Naive B cell (primary cell): ENCODE results near the gene GIGYF2. TPM values are rescaled to one million over a fixed set of nuclear protein-coding genes. Genes with fewer than 3 reads are reported as not detected.

Source experiments
- ATAC-seq, 2 donors: fragments of 150-1000 bp; cut with Tn5 transposase; 2 replicates each; pipeline ENCODE4 v1.10.0; 2021; ENCODE audit warnings: low read depth in 2 of 2, mild to moderate bottlenecking in 2 of 2, moderate library complexity in 2 of 2
- DNase-seq: peaks from one replicate; pipeline ENCODE4 v3.0.0; 2022
- H3K27ac Mint-ChIP-seq, 6 donors: one replicate each; pipeline ENCODE4 v1.8.0; 2020 to 2022; ENCODE audit warnings: mild to moderate bottlenecking in 6 of 6, mixed read lengths in 6 of 6, moderate library complexity in 5 of 6, inconsistent platforms in 2 of 6
- H3K27me3 Mint-ChIP-seq, 3 donors: one replicate each; pipeline ENCODE4 v1.8.0; 2021 to 2022; ENCODE audit warnings: mixed read lengths in 3 of 3, mild to moderate bottlenecking in 1 of 3
- H3K36me3 Mint-ChIP-seq, 2 donors: one replicate each; pipeline ENCODE4 v1.8.0; 2020 to 2022; ENCODE audit warnings: mixed read lengths in 2 of 2, inconsistent platforms in 1 of 2, mild to moderate bottlenecking in 1 of 2
- H3K4me1 Mint-ChIP-seq, 3 donors: one replicate each; pipeline ENCODE4 v1.8.0; 2020 to 2022; ENCODE audit warnings: mixed read lengths in 3 of 3, inconsistent platforms in 1 of 3, mild to moderate bottlenecking in 1 of 3, moderate library complexity in 1 of 3
- H3K4me3 Mint-ChIP-seq, 8 donors: one replicate each; pipeline ENCODE4 v1.8.0; 2020 to 2022; ENCODE audit warnings: mild to moderate bottlenecking in 8 of 8, mixed read lengths in 8 of 8, moderate library complexity in 8 of 8, inconsistent platforms in 2 of 8
- H3K9me3 Mint-ChIP-seq, 7 donors: one replicate each; pipeline ENCODE4 v1.8.0; 2020 to 2022; ENCODE audit warnings: mixed read lengths in 7 of 7, mild to moderate bottlenecking in 5 of 7, inconsistent platforms in 2 of 7, moderate library complexity in 1 of 7
- polyA plus RNA-seq, 6 donors: library from polyadenylated mRNA; unstranded; fragments of 300-500 nt; fragmentation: Illumina TruSeq; gene quantifications; one replicate each; pipeline ENCODE4 v1.2.3, GENCODE V29; 2021; ENCODE audit warnings: low read depth in 6 of 6

GIGYF2 gene
- polyA plus RNA-seq, 6 donors from 2014 or later, result 9.6 to 33.6 (median 18.3) TPM

DNA sequence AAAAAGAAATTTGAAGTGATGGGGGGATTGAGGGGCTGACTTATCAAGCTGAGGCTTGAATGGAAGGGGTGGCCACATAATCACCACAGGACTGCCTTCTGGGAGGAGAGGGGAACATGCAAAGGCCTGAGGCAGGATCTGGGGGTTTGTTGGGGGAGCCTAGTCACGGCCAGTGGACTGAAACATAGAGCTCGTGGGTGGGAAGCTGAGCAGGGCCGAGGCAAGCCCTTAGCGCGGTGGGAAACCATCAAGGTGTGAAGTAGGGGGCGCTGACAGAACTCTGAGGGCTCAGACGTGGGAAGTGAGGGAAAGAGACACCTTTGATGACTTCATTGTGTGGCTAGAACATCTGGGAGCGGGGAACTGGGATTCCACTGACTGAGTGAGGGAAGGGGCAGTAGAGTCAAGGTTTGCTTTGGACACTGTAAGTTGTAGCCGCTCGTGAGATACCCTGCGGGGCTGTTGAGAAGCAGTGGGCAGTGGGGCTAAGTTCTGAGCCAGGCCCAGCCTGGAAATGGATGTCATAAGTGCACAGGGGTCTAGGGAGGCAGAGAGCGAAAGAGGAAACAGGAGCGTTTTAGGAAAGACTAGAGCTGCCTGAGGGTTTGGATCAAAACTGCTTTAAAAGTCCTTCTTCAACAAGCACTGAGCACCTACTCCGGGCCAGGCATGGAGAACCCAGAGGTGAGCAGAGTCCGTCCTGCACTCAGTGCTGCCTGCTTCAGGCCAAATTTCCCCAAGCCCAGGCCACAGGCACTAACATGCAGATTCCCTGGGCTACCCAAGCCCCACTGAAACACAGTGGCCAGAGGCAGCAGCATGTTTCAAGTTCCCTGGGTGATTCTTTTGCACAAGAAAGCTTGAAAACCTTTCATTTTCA is 172.2 kb downstream of the GIGYF2 start:
- Mint-ChIP-seq H3K36me3 (no peaks in the 10 kb centered on the region), H3K27me3 (peaks cover 0 to 7% (median 4%) of the 10 kb centered on the region in 3 donors), H3K9me3 (no peaks in the 10 kb centered on the region), H3K4me1 (peaks cover 0 to 6% (median 4%) of the 10 kb centered on the region in 3 donors), H3K4me3 (no peak overlapping the region), H3K27ac (peak overlapping the region in 1 of 6 donors; percentile 60)
- ATAC-seq (no peak), DNase-seq (no peak)

DNA sequence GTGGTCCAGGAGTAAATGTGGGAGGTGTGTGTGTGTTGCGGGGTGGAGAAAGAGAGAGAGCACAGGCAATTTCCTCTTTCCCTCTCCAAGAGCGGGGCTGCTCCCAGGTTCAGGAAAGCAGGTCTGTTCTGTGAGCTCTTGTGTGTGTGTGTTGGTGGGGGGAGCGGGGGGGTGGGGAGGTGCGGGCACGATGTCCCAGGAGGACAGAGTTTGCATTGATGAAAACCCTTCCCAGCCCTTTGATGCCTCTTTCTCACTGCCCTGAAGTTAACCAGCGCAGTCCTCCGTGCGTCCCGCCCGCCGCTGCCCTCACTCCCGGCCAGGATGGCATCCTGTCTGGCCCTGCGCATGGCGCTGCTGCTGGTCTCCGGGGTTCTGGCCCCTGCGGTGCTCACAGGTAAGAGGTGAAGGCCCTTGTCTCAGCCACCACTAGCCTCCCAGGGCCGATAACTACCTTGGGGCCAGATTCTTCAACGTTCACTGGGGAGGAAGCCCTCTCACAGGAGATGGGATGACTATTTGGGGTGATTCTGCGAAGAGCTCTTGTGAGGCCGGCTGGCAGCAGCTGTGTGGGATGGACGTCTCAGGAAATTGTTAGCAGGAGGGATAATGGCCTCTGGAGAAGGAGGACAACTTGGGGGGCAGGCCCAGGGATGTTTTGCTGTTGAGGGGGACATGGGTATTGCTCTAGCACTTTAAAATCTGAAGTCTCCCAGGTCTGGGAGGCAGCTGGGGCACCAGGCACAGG is 173.1 kb downstream of the GIGYF2 start, which contains the start of gene SNORC:
TSS of gene SNORC (plus strand) at position 247 of the 748 bp plus-strand sequence. CDS start at position 325, 78 bp downstream.
- ATAC-seq (no peak), DNase-seq (no peak)
- no peaks in the 10 kb centered on the region for H3K9me3 Mint-ChIP-seq
- peaks cover 5 to 15% (median 5%) of the 10 kb centered on the region in 3 donors for H3K27me3 Mint-ChIP-seq
- peaks cover 3 to 13% (median 6%) of the 10 kb centered on the region in 3 donors for H3K4me1 Mint-ChIP-seq
- no peaks in the 10 kb centered on the region for H3K36me3 Mint-ChIP-seq
- H3K4me3 Mint-ChIP-seq, result peak within 1 kb of the TSS in 1 of 8 donors; percentile 47
- H3K27ac Mint-ChIP-seq, result peak within 1 kb of the TSS in 2 of 6 donors; percentile 60 to 86

DNA sequence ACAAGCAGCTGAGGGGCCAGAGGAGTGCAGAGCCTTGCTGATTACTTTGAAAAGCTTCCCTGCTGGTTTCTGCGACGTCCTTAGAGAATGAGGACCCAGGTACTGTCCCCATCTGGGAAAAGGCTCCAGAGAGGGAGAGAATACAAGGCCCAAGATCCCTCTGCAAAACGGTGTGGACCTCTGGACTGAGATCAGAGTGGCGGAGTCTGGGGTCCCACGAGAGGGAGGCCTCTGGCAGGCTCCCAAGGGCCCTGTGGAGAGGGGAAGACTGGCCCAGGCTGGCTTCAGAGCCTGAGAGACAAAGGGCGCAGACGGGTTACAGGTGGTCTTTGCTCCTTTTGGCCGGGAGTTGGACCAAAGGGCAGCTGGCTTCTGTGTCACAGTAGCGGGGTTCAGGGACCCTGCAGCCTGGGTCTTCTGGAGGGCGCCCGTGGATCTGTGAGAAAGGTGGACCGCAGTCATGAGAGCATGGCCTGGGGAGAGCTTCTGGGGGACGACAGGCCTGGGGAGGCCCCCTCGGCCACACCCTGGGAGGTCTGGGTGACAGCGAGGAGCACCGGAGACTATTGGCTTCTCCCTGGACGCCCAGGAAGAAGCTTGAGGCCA is 173.7 kb downstream of the GIGYF2 start:
- Mint-ChIP-seq H3K27ac (peak overlapping the region in 1 of 6 donors; percentile 86), H3K4me3 (peak overlapping the region in 1 of 8 donors; percentile 47), H3K27me3 (peaks cover 5 to 22% (median 11%) of the 10 kb centered on the region in 3 donors), H3K4me1 (peaks cover 10 to 19% (median 12%) of the 10 kb centered on the region in 3 donors), H3K9me3 (no peaks in the 10 kb centered on the region), H3K36me3 (no peaks in the 10 kb centered on the region)
- ATAC-seq (no peak), DNase-seq (no peak)

DNA sequence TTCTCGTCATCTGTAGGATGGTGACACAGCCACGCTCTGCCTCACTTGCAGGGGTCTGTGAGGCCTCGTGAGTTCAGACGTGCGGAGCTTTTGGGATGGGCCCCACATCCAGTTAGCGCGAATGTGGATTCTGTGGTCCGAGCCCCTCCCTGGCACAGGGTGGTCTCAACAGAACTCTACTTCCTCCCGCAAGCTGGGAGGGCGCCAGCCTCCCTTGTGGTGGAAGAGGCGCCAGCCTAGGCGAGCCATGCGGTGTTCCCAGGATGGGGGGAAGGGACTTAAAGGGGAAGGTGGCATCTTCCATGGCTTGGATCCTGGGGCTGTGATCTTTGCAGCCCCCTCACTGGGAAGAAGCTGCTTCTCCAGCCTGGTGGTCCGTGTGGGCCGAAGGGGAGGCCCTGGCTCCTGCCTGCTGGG is 174.3 kb downstream of the GIGYF2 start:
- H3K36me3 Mint-ChIP-seq, result no peaks in the 10 kb centered on the region
- H3K9me3 Mint-ChIP-seq, result no peaks in the 10 kb centered on the region
- no peak overlapping the region for H3K4me3 Mint-ChIP-seq
- no peak for DNase-seq
- ATAC-seq, result no peak
- H3K27ac Mint-ChIP-seq, result no peak overlapping the region
- peaks cover 10 to 19% (median 12%) of the 10 kb centered on the region in 3 donors for H3K4me1 Mint-ChIP-seq
- H3K27me3 Mint-ChIP-seq, result peaks cover 5 to 22% (median 11%) of the 10 kb centered on the region in 3 donors

DNA sequence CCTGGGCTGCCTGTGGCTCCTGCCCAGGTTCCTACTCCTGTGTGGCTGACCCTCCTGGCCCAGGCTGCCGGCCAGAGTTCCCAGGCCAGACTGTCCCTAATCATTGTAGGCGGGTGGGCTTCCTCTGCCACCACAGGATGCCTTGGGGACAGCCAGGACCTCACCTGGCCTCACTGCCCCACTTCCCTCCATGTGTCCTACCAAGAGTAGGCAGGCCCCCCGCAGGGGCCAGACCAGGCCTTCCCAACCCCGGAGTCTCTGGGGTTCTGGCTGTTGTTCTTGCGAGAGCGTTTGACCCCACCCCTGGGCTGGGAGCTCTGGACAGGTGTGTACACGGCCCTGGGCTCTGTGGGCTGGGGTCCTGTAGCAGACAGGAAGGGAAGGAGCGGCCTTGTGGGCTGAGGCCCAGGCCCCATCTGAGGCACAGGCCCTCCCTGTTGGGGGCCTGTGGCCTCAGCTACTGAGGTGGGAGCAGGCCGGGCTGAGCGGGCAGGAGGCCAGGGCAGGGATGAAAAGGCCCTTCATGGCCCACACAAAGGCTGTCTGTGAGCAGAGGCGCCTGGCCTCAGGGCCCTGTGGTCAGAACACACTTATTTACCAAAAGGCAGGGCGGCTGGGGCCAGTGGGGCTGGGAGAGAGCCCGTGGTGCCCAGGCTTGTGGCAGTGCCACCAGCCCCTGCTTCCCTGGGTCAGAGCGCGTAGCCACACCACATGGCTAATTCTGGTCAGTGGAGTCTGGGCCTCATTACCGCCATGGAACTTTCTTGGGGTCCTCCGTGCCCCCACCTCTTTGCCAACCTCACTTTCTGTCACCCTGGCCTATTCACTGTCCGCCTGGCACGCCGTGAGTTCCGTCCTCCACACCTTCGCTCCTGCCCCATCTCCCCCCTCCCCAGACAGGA is 175.0 kb downstream of the GIGYF2 start:
- Mint-ChIP-seq H3K4me3 (no peak overlapping the region), H3K4me1 (peaks cover 10 to 19% (median 12%) of the 10 kb centered on the region in 3 donors), H3K27ac (no peak overlapping the region), H3K9me3 (no peaks in the 10 kb centered on the region), H3K27me3 (peaks cover 5 to 22% (median 11%) of the 10 kb centered on the region in 3 donors), H3K36me3 (no peaks in the 10 kb centered on the region)
- DNase-seq (no peak), ATAC-seq (no peak)

DNA sequence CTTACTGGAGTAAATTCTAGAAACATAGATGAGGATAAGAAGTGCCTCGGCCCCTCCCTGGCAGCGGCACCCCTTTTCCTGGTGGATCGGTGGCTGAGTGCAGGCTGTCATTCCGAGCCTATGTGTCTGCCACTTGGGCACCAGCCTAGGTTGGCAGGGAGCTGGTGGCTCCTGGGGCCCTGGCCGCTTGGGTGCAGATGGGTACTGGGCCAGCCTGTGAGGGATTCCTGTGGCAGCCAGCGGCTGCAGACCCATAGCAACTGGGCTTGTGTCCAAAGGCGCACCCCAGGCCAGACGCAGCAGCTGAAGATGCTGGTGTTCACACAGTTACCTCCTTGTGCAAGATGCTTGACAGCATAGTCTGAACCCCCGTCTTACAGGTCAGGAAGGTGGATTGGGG is 175.7 kb downstream of the GIGYF2 start:
- DNase-seq (no peak), ATAC-seq (no peak)
- H3K4me1 Mint-ChIP-seq, result peaks cover 10 to 19% (median 12%) of the 10 kb centered on the region in 3 donors
- H3K36me3 Mint-ChIP-seq, result no peaks in the 10 kb centered on the region
- H3K9me3 Mint-ChIP-seq, result no peaks in the 10 kb centered on the region
- peaks cover 8 to 28% (median 17%) of the 10 kb centered on the region in 3 donors for H3K27me3 Mint-ChIP-seq
- H3K4me3 Mint-ChIP-seq, result peak overlapping the region in 1 of 8 donors; percentile 6
- no peak overlapping the region for H3K27ac Mint-ChIP-seq

DNA sequence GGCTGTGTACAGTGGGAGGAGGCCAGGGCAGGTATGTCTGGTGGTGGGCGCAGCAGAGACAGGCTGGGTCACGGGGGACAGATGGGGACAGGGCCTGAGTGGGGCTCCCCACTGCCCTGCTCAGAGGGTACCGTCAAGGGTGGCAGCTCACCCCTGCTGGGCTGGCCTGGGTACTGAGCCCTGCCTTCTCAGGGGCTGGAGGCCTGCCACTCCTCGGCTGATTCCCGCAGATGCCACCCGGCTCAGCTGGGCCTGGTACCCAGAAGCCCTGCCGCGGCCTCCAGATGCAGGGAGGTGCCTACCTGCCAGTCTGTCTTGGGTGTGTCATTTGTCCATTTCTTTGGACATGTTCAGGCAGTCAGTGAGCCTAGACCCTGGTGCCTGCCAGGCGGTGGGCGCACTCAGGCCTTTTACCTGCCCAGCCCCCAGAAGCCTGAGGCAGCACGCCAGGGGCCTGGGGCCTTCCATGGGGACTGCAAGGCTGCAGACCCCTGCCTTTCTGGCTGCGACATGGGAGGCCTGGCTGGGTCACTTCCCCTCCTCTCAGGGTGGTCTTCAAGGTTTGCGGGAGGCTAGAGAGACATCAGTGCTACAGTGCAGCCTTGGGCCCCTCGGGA is 176.3 kb downstream of the GIGYF2 start:
- DNase-seq (no peak), ATAC-seq (no peak)
- Mint-ChIP-seq H3K27ac (no peak overlapping the region), H3K4me1 (peaks cover 10 to 19% (median 12%) of the 10 kb centered on the region in 3 donors), H3K9me3 (no peaks in the 10 kb centered on the region), H3K27me3 (peaks cover 8 to 32% (median 19%) of the 10 kb centered on the region in 3 donors), H3K36me3 (no peaks in the 10 kb centered on the region), H3K4me3 (no peak overlapping the region)

DNA sequence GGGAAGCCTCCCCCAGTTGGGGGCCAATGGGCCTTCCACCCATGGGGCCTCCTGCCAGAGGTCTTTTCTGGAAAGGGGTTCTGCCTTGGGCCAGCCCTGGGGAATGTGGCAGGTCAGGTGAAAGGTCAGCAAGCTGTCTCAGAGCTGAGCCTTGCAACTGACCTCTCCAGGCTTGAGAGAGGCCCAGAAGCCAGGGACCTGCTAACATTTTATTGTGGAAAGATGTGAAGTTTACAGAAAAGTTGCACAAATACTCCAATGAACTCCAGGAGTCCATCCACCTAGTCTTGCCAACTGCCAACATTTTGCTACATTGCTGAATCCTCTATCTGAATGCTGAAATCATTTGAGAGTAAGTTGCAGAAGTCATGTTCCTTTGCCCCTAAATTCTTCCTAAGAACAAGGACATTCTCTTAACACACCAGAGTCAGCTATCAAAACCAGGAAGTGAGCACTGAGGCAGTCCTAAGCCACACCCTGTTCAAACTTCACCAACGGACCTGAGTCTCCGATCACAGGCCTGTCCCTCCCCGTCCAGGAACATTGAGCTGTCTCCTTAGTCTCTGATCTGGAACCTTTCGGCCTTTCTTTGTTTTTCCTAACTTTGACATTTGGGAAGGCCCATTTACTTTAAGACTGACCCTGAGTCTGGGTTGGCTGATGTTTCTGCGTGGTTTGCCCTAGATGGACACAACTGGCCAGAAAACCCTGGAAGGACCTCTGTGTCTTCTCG is 176.9 kb downstream of the GIGYF2 start:
- peaks cover 9 to 19% (median 10%) of the 10 kb centered on the region in 3 donors for H3K4me1 Mint-ChIP-seq
- peak overlapping the region in 3 of 8 donors; percentile 5 to 56 (median 43) for H3K4me3 Mint-ChIP-seq
- H3K9me3 Mint-ChIP-seq, result no peaks in the 10 kb centered on the region
- DNase-seq, result no peak
- no peak overlapping the region for H3K27ac Mint-ChIP-seq
- no peaks in the 10 kb centered on the region for H3K36me3 Mint-ChIP-seq
- peaks cover 8 to 32% (median 19%) of the 10 kb centered on the region in 3 donors for H3K27me3 Mint-ChIP-seq
- no peak for ATAC-seq

DNA sequence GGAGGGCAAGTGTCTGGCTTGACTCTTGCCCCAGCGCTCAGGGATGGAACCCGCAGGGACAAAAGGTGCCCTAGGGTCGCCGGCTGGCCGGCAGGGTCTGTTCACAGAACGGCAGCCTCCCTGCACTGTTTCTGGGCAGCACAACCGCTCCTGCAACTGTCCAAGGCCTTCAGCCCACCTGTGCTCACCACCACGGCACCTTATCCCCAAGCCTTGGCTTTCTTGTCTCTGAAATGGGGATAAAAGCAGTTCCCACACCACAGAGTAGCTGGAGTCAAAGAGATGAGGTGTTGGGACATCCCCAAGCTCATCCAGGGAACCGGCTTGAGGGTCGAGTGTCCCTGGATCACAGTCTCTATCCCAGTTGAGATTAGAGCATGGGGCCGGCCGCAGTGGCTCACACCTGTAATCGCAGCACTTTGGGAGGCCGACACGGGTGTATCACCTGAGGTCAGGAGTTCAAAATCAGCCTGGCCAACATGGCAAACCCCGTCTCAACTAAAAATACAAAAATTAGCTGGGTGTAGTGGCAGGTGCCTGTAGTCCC is 177.6 kb downstream of the GIGYF2 start:
- peak overlapping the region in 1 of 6 donors; percentile 87 for H3K27ac Mint-ChIP-seq

DNA sequence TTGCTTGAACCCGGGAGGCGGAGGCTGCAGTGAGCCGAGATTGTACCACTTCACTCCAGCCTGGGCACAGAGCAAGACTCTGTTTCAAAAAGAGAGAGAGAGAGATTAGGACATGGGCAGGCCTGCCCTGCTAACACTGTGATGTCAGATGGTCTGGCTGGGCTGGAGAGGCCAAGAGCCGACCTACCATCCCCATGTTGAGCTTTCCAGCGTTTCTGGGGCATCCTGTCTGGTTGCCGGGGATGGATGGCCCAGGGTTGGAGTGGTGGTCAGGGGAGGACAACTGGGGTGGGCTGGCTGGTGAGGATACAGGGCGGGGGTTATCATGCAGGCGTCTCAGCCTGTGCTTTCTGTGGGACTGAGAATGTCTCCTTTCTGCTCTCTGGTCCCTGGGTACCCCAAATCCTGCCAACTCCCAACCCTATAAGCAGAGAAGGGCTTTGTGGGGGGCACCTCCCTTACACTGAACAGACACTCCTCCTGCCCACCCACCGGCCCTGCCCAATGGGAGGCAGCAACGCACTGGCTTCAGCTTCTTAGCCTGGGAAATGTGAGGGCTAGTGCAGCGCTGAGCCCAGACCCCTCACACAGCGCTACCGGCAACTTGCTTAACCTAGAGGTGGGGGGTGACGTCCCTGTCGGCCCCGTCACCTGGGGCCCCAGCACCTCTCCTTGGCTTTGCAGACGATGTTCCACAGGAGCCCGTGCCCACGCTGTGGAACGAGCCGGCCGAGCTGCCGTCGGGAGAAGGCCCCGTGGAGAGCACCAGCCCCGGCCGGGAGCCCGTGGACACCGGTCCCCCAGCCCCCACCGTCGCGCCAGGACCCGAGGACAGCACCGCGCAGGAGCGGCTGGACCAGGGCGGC is 178.4 kb downstream of the GIGYF2 start:
- peak overlapping the region in 3 of 6 donors; percentile 13 to 87 (median 60) for H3K27ac Mint-ChIP-seq
- peaks cover 8 to 19% (median 10%) of the 10 kb centered on the region in 3 donors for H3K4me1 Mint-ChIP-seq
- ATAC-seq (peak; percentile 11 to 12), DNase-seq (no peak)
- H3K9me3 Mint-ChIP-seq, result no peaks in the 10 kb centered on the region
- no peaks in the 10 kb centered on the region for H3K36me3 Mint-ChIP-seq
- peaks cover 8 to 32% (median 19%) of the 10 kb centered on the region in 3 donors for H3K27me3 Mint-ChIP-seq
- peak overlapping the region; percentile 32 to 88 (median 72) for H3K4me3 Mint-ChIP-seq

More for the DNA sequence above, 177.6 kb downstream of the GIGYF2 start:
- H3K27me3 Mint-ChIP-seq, result peaks cover 8 to 32% (median 19%) of the 10 kb centered on the region in 3 donors
- no peaks in the 10 kb centered on the region for H3K36me3 Mint-ChIP-seq
- ATAC-seq (no peak), DNase-seq (no peak)
- peaks cover 8 to 19% (median 10%) of the 10 kb centered on the region in 3 donors for H3K4me1 Mint-ChIP-seq
- H3K9me3 Mint-ChIP-seq, result no peaks in the 10 kb centered on the region
- H3K4me3 Mint-ChIP-seq, result peak overlapping the region; percentile 24 to 87 (median 72)
